Liver (tissue), 3 donors: ENCODE results near the gene TSPAN31.

Experiments
- ATF3 ChIP-seq: IDR thresholded peaks from 2 replicates; pipeline ENCODE4 v1.6.1; 2016; ENCODE audit warnings: antibody characterized with exemption
- CTCF ChIP-seq: fragments of 150-350 bp; IDR thresholded peaks from 2 replicates; pipeline ENCODE4 v1.5.1; 2017; ENCODE audit warnings: improper control_type of control experiment, low read depth, low read length; ENCODE audit not compliant: missing input control
- FOXA1 ChIP-seq: IDR thresholded peaks from 2 replicates; pipeline ENCODE4 v1.6.1; 2016; ENCODE audit warnings: antibody characterized with exemption
- GABPA ChIP-seq, 2 donors: IDR thresholded peaks in 1 of 2; conservative IDR thresholded peaks in 1 of 2; 2 replicates each; pipeline ENCODE4 v1.6.1; 2016; ENCODE audit warnings: antibody characterized with exemption in 2 of 2, mild to moderate bottlenecking in 1 of 2, moderate library complexity in 1 of 2
- HNF4G ChIP-seq: IDR thresholded peaks from 2 replicates; pipeline ENCODE4 v1.6.1; 2016; ENCODE audit warnings: antibody characterized with exemption
- JUND ChIP-seq, 2 donors: IDR thresholded peaks; 2 replicates each; pipeline ENCODE4 v1.6.1; 2016; ENCODE audit warnings: antibody characterized with exemption in 2 of 2
- MAX ChIP-seq: IDR thresholded peaks from 2 replicates; pipeline ENCODE4 v1.6.1; 2016; ENCODE audit warnings: antibody characterized with exemption
- RAD21 ChIP-seq, 2 donors: IDR thresholded peaks; 2 replicates each; pipeline ENCODE4 v1.6.1; 2016; ENCODE audit warnings: antibody characterized with exemption in 2 of 2, mild to moderate bottlenecking in 2 of 2
- REST ChIP-seq: IDR thresholded peaks from 2 replicates; pipeline ENCODE4 v1.6.1; 2016; ENCODE audit warnings: antibody characterized with exemption, mild to moderate bottlenecking
- RXRA ChIP-seq, 2 donors: IDR thresholded peaks; 2 replicates each; pipeline ENCODE4 v1.6.1; 2017 to 2018; ENCODE audit warnings: antibody characterized with exemption in 2 of 2, mild to moderate bottlenecking in 1 of 2
- SP1 ChIP-seq: IDR thresholded peaks from 2 replicates; pipeline ENCODE4 v1.6.1; 2018; ENCODE audit warnings: antibody characterized with exemption, mild to moderate bottlenecking
- TAF1 ChIP-seq: conservative IDR thresholded peaks from 2 replicates; pipeline ENCODE4 v1.6.1; 2016; ENCODE audit warnings: antibody characterized with exemption, mild to moderate bottlenecking
- YY1 ChIP-seq: IDR thresholded peaks from 2 replicates; pipeline ENCODE4 v1.6.1; 2016; ENCODE audit warnings: antibody characterized with exemption, mild to moderate bottlenecking
- ZBTB33 ChIP-seq: IDR thresholded peaks from 2 replicates; pipeline ENCODE4 v1.6.1; 2016; ENCODE audit warnings: antibody characterized with exemption
- donor health status: healthy.
- donor health status: healthy.

GRCh38 chr12:57722716-57723629 lies 21.9 kb upstream of the TSPAN31 start:
- no peak for TF ChIP-seq CTCF
- no peak for TF ChIP-seq ZBTB33
- no peak for TF ChIP-seq RAD21 (IDR thresholded peaks at IDR 0.05)
- TF ChIP-seq FOXA1 = no peak
- no peak for TF ChIP-seq YY1
- no peak for TF ChIP-seq TAF1
- TF ChIP-seq RXRA (IDR thresholded peaks at IDR 0.05) = no peak
- TF ChIP-seq SP1 = no peak
- no peak for TF ChIP-seq ATF3
- no peak for TF ChIP-seq MAX
- no peak for TF ChIP-seq GABPA (IDR thresholded peaks at IDR 0.05 in 1 of 2, conservative IDR thresholded peaks at IDR 0.05 in 1 of 2)
- no peak for TF ChIP-seq JUND (IDR thresholded peaks at IDR 0.05)
- no peak for TF ChIP-seq REST
- no peak for TF ChIP-seq HNF4G
